Choroid plexus epithelial cell (primary cell): ENCODE results near the gene EGFLAM.
"Not testable (repeated sequence)": the region's sequence is repeated elsewhere in the genome, so short reads cannot be mapped to it uniquely, and the experiment has no call there.

ENCODE experiments used
- DNase-seq: peaks from one replicate; pipeline ENCODE4 v3.0.0-alpha.2; 2010; ENCODE audit warnings: low read depth
- H3K4me3 ChIP-seq: 2 replicates; pipeline ENCODE4 v1.5.1; 2011; ENCODE audit warnings: low read depth, mild to moderate bottlenecking, control low read depth, low read length, moderate library complexity
- CTCF ChIP-seq: conservative IDR thresholded peaks from 2 replicates; pipeline ENCODE4 v1.5.1; 2011; ENCODE audit warnings: low read depth, mild to moderate bottlenecking, control low read depth, inconsistent platforms, low read length, moderate library complexity

EGFLAM gene

GRCh38 chr5:38319491-38319890 lies 61.1 kb downstream of the EGFLAM start:
- H3K4me3 ChIP-seq: no peak overlapping the region
- no peak for DNase-seq
- no peak for TF ChIP-seq CTCF

- DNase-seq: no peak
- no peak for TF ChIP-seq CTCF
- no peak overlapping the region for H3K4me3 ChIP-seq
These were observed 63.6 kb downstream of the EGFLAM start for GRCh38 chr5:38321978-38322377.

- no peak for TF ChIP-seq CTCF
- peak; percentile 60 for DNase-seq
- no peak overlapping the region for H3K4me3 ChIP-seq
These were observed 65.4 kb downstream of the EGFLAM start for GRCh38 chr5:38323645-38324295.

- DNase-seq: peak; percentile 28
- no peak overlapping the region for H3K4me3 ChIP-seq
- no peak for TF ChIP-seq CTCF
These were observed 70.9 kb downstream of the EGFLAM start for GRCh38 chr5:38329132-38329715.

GRCh38 chr5:38330207-38330606 lies 71.8 kb downstream of the EGFLAM start:
- no peak overlapping the region for H3K4me3 ChIP-seq
- TF ChIP-seq CTCF: no peak
- DNase-seq: peak; percentile 5

- TF ChIP-seq CTCF: no peak
- H3K4me3 ChIP-seq: no peak overlapping the region
- DNase-seq: no peak
These were observed 73.5 kb downstream of the EGFLAM start for GRCh38 chr5:38331831-38332230.

GRCh38 chr5:38333181-38333580 lies 74.8 kb downstream of the EGFLAM start:
- H3K4me3 ChIP-seq, DNase-seq: not testable (repeated sequence)
